GM19463 (cell line): ENCODE data around the gene TIMM44.
"Not testable (repeated sequence)": the region's sequence is repeated elsewhere in the genome, so short reads cannot be mapped to it uniquely, and the experiment has no call there.

Experiments
- ATAC-seq: cut with Tn5 transposase; IDR thresholded peaks from one replicate; pipeline ENCODE4 v1.9.1; 2021; ENCODE audit warnings: mild to moderate bottlenecking, moderate library complexity; ENCODE audit not compliant: unreplicated experiment

Gene TIMM44

DNA sequence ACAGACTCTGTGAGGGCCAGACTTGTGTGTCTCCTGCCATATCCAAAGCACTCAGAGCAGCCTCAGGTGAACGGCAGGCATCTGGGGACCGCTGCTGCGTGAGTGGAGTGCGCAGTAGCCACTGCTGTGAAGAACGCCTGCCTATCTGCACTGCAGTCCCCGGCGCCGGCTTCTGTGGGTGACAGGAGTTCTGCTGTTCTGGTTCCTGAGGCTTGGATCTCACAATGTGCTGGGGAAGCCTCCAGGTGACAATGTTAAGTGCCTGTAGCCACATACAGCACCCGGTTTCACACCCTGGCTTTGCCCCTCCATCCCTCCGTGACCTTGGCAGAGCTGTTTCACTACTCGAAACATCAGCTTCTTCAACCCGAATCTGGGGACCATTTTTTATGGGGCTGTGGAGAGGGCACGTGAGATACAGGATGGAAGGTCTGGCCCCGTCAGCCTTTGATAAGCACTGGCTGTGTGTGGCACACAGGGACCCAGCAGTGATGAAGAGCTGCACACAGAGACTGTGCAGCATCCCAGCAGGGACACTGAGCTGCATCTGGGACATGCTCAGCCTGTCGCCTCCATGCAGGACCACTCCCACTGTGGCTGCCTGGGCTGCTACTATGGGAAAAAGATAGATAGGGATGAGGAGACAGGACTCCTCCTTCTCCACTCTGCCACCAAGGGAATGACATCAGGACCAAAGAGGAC, 33.7 kb upstream of the TIMM44 start:
- no peak for ATAC-seq

DNA sequence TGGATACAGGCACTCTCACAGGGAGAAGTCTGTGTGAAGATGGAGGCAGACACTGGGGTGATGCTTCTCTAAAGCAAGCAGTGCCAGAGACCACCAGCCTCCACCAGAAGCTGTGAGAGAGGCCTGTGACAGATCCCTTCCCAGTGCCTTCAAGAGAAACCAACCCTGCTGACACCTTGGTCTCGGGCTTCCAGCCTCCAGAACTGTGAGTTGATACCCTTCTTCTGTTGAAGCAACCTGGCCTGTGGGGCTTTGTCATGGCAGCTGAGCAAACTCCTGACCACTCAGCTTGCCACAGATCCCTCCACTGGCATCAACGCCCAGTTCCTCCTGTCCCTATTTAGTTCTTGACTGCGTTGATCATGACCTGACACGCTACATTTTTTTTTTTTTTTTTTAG, 33.0 kb upstream of the TIMM44 start:
- no peak for ATAC-seq

DNA sequence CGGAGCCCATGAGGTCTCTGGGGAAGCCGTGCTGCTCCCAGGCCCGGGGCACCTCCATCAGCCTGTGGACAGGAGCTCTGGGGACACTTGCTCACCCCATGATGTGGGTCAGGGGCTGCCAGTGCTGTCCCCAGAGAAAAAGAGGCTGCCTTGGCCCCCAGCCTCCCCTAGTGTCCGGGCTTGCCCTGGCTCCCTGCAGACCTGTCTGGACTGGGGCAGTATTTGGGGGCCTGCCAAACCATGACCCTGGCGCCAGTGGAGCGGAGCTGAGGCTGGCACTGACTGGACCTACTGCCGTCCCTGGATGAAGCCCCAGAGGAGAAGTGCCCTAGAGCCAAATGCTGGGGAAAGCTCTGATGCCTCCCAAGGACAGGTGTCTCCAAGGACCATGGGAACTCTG, 31.6 kb upstream of the TIMM44 start:
- ATAC-seq, result no peak

DNA sequence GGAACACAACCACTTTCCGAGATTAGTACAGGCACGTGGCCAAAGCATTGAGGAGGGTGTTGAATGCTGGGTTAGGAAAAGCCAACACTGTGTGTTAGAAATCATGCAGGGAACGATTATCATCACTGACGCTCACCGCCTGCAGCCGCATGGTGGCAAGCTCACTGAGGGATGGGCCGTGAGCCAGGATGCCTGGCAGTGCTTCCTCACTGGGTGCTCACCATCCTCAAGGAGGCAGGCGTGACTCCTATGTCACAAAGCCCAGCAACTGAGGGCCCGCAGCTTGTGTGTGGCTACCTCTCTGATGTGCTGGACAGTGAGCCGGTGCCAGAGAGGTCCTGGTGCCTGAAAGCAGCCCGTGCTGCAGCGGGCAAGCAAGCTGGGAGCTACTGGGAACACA, 30.4 kb upstream of the TIMM44 start:
- ATAC-seq, result no peak

DNA sequence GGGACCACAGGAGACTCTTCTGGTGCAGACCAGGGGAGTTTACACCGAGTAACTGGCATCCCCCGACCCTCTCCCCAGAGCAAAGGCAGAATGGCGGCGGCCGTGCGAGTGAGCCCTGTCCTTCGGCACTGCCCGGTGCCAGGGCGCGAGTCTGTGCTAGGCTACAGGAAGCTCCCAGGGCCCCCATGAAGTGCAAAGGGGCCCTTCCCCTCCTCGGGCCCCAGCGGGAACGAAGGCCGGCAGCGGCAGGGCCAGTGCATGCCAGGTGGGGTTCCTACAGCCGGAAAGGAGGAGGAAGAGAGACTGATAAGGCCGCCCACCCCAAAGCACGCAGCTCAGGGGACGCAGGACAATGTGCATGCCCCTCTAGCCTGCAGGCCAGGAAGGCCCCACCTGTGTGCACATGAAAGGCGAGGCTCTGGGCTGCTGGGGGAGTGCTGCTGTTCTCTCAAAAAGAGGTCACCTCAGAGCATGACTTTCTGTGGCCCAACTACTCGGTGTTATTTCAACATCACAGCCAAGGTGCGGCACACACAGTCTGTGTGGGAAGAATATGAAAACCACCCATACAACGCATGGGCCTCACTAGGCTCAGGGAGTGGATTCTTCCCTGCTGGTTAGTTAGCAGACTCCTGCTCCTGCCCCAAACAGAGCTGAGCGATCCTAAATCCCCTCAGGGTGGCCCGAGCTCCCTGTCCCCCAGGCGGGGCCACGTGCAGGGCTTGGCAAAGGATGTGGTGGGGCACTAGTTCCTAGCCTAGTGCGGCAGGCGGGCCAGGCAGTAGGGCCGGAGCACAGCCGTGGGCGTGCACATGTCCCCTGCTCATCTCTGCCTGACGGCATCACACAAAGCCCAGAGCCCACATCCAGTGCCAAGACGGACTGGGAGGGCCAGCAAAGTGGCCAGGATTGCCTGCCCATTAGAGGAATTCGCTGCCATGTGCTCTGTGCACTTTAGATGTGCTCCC, 28.4 kb upstream of the TIMM44 start:
- no peak for ATAC-seq

DNA sequence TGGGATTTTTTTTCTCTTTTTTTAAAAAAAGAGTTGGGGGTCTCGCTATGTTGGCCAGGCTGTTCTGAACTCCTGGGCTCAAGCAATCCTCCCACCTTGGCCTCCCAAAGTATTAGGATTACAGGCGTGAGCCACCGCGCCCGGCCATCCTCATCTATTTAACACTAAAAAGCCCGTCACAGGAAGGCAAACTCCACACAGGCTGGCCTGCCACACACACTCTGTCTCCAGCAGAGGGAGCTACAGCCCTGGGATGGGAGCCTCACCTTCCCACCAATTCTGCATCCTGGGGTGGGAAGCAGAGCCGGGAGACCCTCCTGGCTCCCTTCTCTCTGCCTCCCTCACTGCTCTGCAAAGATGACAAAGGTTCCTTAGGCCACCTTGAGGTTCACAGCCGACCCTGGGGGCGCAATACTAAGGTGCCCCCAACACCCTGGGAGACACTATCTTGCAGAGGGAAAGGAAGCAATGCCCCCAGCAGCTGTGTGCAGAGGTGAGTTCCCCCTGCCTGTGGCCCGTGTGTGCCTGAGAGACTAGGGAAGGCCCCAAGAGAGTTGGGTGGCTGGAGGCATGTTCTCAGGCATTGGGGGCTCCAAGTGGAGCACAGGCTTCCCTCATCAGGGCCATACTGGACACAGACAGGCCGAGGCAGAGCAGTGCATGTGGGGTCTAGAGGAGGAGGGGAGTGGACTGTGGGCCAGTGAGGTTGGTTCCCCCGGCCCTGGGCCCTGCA, 27.4 kb upstream of the TIMM44 start:
- no peak for ATAC-seq

DNA sequence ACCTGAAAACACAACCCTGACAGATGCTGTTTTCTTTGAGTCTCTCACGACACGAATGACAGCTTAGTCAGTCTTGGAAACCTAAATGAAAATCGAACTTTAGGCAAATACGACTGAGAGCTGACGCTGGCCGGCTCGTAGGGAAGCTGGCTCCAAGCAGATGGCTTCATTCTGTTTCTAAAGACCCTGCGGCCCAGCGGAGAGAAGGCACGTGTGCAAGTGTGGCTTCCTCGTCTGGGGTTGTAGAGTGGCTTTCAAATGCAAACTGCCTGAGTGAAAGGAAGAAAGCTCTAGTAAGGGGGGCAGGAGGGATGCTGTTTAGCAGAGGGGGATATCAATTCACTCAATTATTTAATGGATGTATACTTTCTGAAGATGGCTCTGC, 26.1 kb upstream of the TIMM44 start:
- no peak for ATAC-seq

DNA sequence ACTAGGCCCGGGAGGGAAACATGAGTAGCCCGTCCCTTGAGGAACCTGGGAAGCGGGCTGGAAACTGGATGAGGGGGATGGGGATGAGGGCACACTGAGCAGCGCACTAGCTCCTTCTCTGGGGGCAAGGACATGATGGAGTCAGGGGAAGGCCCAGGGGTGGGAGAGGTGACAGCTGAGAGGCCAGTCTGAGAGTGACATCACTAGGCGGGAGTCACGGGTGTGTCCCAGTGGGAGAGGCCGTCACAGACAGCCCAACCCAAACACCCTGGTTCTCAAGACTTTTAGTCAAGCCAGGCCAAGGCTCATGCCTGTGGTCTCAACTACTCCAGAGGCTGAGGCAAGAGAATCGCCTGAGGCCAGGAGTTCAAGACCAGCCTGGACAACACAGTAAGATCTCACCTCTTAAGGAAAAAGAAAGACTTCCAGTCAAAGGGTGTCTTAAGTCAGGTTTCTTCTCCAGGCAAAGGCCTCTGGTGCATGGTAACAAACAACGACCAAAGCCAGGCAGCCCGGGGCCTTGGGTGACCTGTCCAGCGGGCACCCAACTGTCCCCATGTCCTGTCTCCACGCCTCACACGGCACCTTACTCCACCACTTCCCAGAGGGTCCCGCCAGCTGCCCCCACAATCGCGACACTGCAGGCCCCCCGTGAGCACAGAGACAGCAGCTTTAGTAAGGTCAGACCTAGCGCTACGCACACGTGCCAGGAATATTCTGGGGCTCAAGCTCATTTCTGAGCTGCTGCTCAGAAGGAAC, 25.5 kb upstream of the TIMM44 start:
- no peak for ATAC-seq

DNA sequence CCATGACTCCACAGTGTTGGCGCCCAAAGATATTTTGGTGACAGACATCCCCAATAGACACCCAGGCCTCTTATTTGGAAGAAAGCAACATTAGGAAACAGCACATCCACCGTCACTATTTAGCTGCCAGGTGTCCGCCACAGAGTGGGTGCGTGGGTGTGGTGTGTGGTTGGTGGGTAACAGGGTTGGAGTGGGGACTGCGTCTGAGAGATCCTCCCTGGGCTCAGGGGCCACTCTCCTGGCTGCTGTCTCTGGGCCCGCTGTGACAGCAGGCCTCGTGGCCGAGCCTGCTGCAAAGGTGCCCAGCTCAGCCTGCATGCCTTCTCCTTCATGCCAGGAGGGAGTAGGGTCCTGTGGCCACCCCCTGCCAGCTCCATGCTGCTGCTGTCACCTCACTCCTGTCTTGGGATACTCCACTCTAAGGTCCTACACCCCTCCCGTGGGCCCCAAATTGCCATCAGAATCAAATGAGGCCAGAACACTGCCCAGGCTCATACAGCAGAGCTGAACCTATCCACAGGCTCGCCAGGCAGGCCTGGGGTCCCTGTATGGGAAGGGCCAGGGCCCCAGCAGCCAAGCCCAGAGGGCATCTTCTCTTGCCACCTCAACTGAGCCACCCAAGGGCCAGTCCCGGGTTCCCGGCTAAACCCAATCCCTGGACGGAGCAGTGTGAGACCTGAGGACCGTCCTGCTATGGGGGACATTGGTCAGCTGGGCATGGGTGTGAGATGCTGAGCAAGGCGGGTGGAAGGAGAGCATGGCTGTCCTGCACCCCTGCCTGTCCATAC, 24.7 kb upstream of the TIMM44 start:
- no peak for ATAC-seq

DNA sequence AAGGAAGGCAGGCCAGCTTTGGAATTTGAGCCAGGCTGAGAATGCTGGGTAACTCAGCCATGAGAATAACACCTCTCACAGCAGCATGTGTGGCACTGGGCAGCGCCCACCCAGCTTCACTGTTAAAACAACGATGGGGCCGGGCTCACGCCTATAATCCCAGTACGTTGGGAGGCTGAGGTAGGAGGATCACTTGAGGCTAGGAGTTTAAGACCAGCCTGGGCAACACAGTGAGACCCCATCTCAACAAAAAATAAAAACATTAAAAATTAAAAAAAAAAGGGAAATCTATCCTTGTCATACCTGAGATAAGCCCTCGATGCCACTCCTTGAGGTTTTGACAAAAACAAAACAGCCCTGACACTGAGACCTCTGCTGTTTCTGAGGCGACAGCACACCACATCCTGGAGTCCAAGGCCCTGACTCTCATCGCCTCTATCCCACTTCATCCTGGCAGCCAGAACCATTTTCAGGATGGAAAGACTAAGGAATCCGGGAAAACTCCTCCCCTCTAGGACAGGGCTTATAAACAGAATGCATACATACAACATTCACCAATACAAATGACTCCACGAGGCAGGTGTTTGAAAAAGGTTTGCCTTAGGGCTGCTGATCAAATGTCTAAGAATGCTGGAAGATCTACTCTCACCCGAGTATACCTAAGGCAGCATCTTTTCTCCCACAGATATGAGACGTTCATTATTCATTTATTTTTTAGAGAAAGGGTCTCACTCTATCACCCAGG, 22.6 kb upstream of the TIMM44 start:
- no peak for ATAC-seq

DNA sequence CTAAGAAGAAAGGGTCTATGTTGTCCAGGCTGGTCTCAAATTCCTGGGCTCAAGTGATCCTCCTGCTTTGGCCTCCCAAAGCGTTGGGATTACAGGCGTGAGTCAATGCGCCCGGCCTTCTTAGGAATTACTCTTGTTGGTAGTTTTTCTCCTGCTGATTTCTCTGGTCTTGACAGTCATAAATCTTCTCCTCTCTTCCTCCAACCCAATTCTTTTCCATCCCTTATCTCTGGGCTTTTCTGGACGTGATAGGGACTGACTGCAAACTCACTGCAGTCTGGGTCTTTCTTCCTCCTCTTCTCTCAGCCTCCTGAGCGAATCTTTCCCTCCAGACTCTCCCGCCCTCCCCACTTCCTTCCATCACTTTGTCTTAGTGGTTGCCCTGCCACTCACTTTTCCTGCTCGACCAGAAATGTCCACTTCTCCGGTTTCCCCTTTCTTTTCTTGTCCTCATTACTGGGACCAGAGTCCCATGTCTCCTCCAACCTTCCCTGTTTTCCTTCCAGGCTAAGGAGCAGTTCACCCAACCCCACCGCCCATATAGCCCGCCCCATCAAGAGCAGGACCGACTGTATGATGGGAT, 21.9 kb upstream of the TIMM44 start:
- ATAC-seq, result no peak

DNA sequence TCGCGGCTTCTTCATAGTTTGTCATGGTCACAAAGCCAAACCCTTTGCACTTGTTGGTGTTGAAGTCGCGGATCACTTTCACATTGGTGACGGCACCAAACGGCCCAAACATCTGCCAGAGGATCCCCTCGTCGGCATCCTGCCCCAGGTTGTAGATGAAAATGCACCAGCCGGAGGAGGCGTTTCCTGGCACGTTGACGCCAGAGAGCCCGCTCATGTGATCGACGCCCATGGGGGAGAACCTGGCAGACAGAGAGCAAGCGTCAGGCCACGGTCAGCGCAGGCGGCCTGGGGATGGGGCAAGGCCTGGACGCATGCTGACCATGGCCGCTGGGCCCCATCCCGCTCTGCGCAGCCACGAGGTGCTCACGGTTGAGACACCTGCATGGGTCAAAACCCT, 20.1 kb upstream of the TIMM44 start:
- ATAC-seq, result no peak

DNA sequence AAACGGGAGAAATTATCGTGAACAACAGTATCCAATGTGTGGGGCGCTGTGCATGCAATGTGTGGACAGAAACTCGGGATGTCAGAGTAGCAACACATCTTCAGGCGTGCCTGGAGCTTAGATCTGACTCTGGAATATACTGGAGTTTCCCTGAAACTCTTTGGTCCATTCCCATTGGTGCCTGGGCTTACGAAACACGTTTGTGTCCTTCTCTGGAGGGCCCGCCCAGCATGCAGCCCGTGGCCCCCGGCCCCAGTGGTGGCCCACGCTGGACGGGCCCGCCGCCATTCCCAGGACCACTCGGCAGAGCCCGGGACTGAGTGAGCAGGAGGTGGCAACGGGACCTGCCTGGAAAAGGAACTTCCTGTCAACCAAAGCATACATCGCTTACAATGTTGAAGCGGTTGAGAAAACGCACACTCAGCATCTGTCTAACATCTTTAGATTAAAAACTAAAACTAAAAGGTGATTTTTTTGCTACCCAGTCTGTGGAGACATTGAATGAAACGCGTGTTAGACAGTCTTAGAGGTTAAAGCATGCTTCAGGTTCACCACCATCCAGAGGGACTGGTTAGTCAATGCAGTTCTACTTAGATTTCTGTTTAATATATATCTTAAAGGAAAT, 19.3 kb upstream of the TIMM44 start:
- no peak for ATAC-seq

DNA sequence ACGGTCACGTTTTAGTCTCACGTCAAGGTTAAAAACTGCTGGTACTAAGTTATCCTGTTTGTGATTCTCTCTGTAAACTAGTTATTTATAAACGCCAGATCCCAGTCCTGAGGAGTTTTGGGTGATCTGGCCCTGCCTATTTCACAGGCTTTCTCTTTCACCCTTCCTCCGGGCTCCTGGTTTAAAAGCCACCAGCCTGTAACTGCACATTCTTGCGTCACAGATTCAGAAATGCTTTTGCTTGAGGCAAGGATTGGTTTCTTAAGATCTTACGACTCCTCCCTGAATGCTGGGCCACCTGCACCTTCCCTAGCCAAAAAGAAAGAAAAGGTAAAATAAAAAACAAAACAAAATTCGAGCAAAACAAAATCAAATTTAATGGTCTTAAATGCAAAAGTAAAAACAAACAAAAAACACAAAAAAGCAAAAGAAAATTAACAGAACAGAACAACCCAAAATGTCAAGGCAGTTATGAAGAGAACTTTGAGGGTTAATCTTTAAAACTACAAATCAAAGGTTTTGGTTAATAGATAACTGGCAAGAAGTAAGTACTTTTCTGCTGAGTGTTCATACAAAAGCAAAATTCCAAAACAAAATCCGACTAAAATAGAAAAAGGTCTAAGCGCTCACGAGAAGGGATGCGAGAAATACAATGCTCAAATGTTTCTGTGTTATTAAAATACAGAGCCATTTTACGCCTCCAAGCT, 18.6 kb upstream of the TIMM44 start:
- ATAC-seq, result no peak

DNA sequence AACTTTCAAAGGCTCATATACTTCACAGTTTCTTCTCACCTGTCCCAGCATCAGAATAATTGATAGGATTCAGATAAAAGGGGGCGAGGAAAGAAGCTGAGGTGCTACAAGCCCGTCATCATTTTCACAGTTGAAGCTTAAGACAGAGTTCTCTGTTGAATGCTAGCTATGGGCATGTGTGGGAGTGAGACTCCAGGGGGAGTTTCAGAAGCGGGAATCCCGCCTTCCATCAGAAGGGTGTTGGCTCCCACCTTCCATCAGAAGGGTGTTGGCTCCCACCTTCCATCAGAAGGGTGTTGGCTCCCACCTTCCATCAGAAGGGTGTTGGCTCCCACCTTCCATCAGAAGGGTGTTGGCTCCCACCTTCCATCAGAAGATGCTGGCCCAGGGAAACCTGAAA, 17.6 kb upstream of the TIMM44 start:
- ATAC-seq, result not testable (repeated sequence)

DNA sequence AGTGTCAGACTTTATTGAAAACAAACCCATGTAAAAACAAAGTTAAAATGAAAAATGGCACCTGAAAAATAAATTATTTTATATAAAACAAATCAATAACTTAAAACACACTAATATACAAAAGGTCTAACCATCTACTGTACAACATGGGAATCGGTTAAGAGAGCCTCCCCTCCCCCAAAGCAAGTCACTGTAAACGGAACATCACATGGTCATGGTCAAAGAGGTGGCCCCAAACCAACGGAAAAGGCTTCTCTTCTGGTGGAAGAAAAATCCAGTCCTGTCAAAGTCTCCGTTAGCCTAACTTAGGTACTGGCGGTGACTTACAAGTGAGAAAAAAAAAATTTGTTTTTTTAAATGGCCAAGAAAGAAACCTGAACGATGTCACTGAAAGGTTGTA, 15.7 kb upstream of the TIMM44 start:
- ATAC-seq, result no peak

DNA sequence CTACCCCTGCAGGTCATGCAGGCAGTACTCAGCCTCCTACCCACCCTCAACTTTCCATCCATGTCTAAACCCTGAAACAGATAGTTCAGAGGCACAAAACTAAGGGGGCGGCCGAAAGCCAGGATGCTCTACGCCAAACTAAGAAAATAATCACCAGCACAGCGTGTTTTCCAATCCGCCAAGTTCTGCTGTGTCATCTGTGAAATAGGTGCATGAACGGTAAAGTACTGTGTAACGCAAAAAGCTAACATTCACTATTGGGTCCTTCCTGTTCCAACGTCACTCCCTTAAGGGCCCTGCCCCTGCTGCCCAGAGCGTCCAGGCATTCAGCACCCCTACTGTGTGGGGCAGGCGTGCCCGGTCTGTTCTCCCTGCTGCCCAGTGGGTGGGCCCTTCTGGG, 12.2 kb upstream of the TIMM44 start:
- ATAC-seq, result no peak

DNA sequence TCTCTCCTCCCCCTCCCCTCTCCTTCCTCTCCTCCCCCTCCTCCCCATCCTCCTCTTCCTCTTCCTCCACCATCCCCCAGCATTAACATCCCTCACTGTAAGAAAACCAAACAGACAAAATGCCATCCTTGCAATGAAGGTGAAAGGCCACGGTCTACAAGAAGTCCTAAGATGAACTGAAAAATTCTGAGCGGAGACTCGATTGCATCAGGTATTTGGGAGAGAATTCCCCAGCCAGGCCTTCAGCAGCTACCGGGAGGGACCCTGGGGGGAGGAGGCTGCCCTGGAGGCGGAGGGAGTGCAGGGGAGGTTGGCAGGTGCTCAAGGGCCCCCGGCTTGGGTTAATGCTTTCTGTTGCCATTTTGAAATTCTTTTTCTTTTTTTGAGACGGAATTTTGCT, 10.1 kb upstream of the TIMM44 start:
- ATAC-seq, result no peak
